Testis (tissue), 3 donors: ENCODE measurements around the gene SLC25A21. TPM values are rescaled to one million over a fixed set of nuclear protein-coding genes. Genes with fewer than 3 reads are reported as not detected.

Experiments
- DNase-seq: peaks from one replicate; pipeline ENCODE4 v3.0.0-alpha.2; 2019
- H3K27ac ChIP-seq, 2 donors: fragments of 200-600 bp; sonication (generic); one replicate each; pipeline ENCODE4 v1.5.1; 2019
- H3K27me3 ChIP-seq: fragments of 200-600 bp; sonication (generic); one replicate; pipeline ENCODE4 v1.5.1; 2019
- H3K36me3 ChIP-seq: fragments of 200-600 bp; sonication (generic); one replicate; pipeline ENCODE4 v1.5.1; 2017; ENCODE audit warnings: low read depth; ENCODE audit errors: missing control alignments
- H3K4me1 ChIP-seq: fragments of 200-600 bp; sonication (generic); one replicate; pipeline ENCODE4 v1.5.1; 2019
- H3K4me3 ChIP-seq, 2 donors: fragments of 200-600 bp; sonication (generic); one replicate each; pipeline ENCODE4 v1.5.1; 2017 to 2019
- H3K9me3 ChIP-seq: fragments of 200-600 bp; sonication (generic); one replicate; pipeline ENCODE4 v1.5.1; 2017
- CTCF ChIP-seq, 3 experiments: fragments of 450-650 bp in 2 of 3; fragments of 200-600 bp in 1 of 3; sonication (generic) in 1 of 3; IDR thresholded peaks; one replicate each; pipeline ENCODE4 v1.5.1; 2016 to 2019; ENCODE audit warnings: antibody characterized with exemption in 3 of 3, mild to moderate bottlenecking in 2 of 3, moderate library complexity in 1 of 3
- POLR2A ChIP-seq: fragments of 450-650 bp; IDR thresholded peaks from one replicate; pipeline ENCODE4 v1.6.1; 2017; ENCODE audit warnings: antibody characterized with exemption, mild to moderate bottlenecking, moderate library complexity
- whole genome bisulfite sequencing, 2 donors: methylation state at CpG; one replicate each; pipeline ENCODE4 v1.1.5; 2018; 5-methylcytosine and 5-hydroxymethylcytosine counted together
- intact Hi-C: fragments of 100-400 bp; cut with DNase I; formaldehyde crosslinking; loops from one replicate; pipeline ENCODE4 v1.15.1; 2023; ENCODE audit warnings: low total_unique reads
- polyA plus RNA-seq: library from polyadenylated mRNA; stranded (reverse); fragments of 350-450 nt; fragmentation: Illumina TruSeq; extraction: RNeasy Lipid Tissue Mini Kit (QIAGEN cat#74804); gene quantifications from one replicate; pipeline ENCODE4 v1.2.3, GENCODE V29; 2014; ENCODE audit warnings: low read depth, low replicate concordance; ENCODE audit not compliant: insufficient read depth
- total RNA-seq, 2 donors: library from RNA; depleted of rRNA; stranded (reverse); fragments of >200 nt; gene quantifications; one replicate each; pipeline ENCODE4 v1.2.3, GENCODE V29; 2016

The SLC25A21 gene
- total and polyA plus RNA-seq, 3 donors from 2014 or later, result 4.4 to 16.0 (median 13.6) TPM

- Histone ChIP-seq H3K36me3 (no peaks in the 10 kb centered on the region), H3K27ac (no peak overlapping the region), H3K4me3 (no peak overlapping the region), H3K4me1 (no peaks in the 10 kb centered on the region), H3K27me3 (no peaks in the 10 kb centered on the region), H3K9me3 (no peaks in the 10 kb centered on the region)
- no peak for TF ChIP-seq CTCF (IDR thresholded peaks at IDR 0.05)
- intact Hi-C loops, result no loop called here
- 91 to 96% methylated on average over 2 of the region's 2 CpGs for WGBS, 2 donors
- no peak for DNase-seq
Measured at GRCh38 chr14:36939265-36939664, 233.1 kb downstream of the SLC25A21 start.

DNA sequence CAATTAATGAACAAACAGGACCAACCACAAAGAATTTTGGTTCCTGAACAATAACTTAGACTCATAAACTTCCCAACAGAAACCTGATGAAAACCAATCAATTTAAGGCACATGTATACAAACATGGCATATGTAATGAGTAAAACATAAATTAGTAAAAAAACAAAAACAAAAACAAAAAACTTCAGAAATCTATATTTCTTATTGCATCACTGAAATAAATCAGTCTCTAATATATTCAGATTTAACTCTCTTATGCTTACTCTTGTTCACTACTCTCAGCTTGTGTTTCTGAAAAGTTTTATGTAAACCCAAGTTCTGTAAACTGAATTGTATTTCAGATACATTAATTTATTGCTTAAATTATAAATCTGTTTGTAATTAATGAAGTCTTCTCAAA lies 233.7 kb downstream of the SLC25A21 start:
- Histone ChIP-seq H3K9me3 (no peaks in the 10 kb centered on the region), H3K36me3 (no peaks in the 10 kb centered on the region), H3K27ac (no peak overlapping the region), H3K27me3 (no peaks in the 10 kb centered on the region), H3K4me3 (no peak overlapping the region), H3K4me1 (no peaks in the 10 kb centered on the region)
- intact Hi-C loops, result no loop called here
- no peak for DNase-seq
- TF ChIP-seq CTCF (IDR thresholded peaks at IDR 0.05) (no peak), POLR2A (no peak)

GRCh38 chr14:36935976-36936678 lies 236.3 kb downstream of the SLC25A21 start:
- DNase-seq, result no peak
- WGBS, 2 donors, result 47 to 59% methylated on average over 6 of the region's 6 CpGs
- Histone ChIP-seq H3K36me3 (no peaks in the 10 kb centered on the region), H3K27ac (no peak overlapping the region), H3K9me3 (no peaks in the 10 kb centered on the region), H3K4me1 (no peaks in the 10 kb centered on the region), H3K27me3 (no peaks in the 10 kb centered on the region), H3K4me3 (no peak overlapping the region)
- intact Hi-C loops, result no loop called here
- no peak for TF ChIP-seq CTCF (IDR thresholded peaks at IDR 0.05)
- no peak for TF ChIP-seq POLR2A

DNA sequence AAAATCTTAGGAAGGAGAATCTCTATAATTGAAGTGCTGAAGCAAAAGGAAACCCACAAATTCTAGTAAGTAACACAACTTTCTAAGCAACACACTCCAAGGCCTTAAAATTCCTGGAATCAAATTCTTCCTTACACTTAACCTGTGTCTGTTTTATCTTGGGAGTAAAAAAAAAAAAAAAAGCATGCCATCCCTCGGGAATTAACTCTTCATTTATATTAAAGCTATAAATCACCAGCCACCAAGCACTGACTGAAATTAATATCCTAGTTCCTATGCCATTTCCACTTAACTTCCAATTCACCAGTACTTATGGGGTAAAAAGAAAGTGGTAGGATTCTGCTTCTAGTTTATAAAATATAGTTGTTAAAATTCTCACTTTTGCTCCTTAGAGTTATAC lies 238.1 kb downstream of the SLC25A21 start:
- no peaks in the 10 kb centered on the region for H3K4me1 ChIP-seq
- no peak for DNase-seq
- intact Hi-C loops, result no loop called here
- H3K27ac ChIP-seq, result no peak overlapping the region
- no peaks in the 10 kb centered on the region for H3K36me3 ChIP-seq
- H3K4me3 ChIP-seq, result no peak overlapping the region
- H3K9me3 ChIP-seq, result no peaks in the 10 kb centered on the region
- TF ChIP-seq CTCF (IDR thresholded peaks at IDR 0.05) (no peak), POLR2A (no peak)
- H3K27me3 ChIP-seq, result no peaks in the 10 kb centered on the region
- 49 to 55% methylated on average over 1 of the region's 1 CpG for WGBS, 2 donors

GRCh38 chr14:36931791-36932190 lies 240.6 kb downstream of the SLC25A21 start:
- no peaks in the 10 kb centered on the region for H3K9me3 ChIP-seq
- no peak overlapping the region for H3K4me3 ChIP-seq
- TF ChIP-seq POLR2A (no peak), CTCF (IDR thresholded peaks at IDR 0.05) (no peak)
- H3K4me1 ChIP-seq, result no peaks in the 10 kb centered on the region
- no peak for DNase-seq
- intact Hi-C loops, result no loop called here
- H3K27ac ChIP-seq, result no peak overlapping the region
- H3K27me3 ChIP-seq, result no peaks in the 10 kb centered on the region
- 82 to 87% methylated on average over 2 of the region's 2 CpGs for WGBS, 2 donors
- H3K36me3 ChIP-seq, result no peaks in the 10 kb centered on the region
